ENCODE data around the gene KCNS1. TPM values are rescaled to one million over a fixed set of nuclear protein-coding genes. Genes with fewer than 3 reads are reported as not detected.

Gene KCNS1
- total RNA-seq, 4 donors from 2014 or later, result 1.0 to 5.5 (median 2.3) TPM

- 77% methylated on average over 6 of the region's 6 CpGs for WGBS
- peaks cover 23% of the 10 kb centered on the region for H3K36me3 ChIP-seq
- no peak for DNase-seq (ENCODE audit: low spot score in 2 of 2)
- peaks cover 11% of the 10 kb centered on the region for H3K4me1 ChIP-seq
- no peak overlapping the region for H3K27ac ChIP-seq
- TF ChIP-seq CTCF (IDR thresholded peaks at IDR 0.05) (no peak), POLR2A (IDR thresholded peaks at IDR 0.05) (no peak), EP300 (IDR thresholded peaks at IDR 0.05) (no peak), POLR2AphosphoS5 (IDR thresholded peaks at IDR 0.05) (no peak)
- H3K9me3 ChIP-seq, result no peaks in the 10 kb centered on the region
- H3K27me3 ChIP-seq, result no peaks in the 10 kb centered on the region
- H3K4me3 ChIP-seq, result no peak overlapping the region
These were observed 29.8 kb downstream of the KCNS1 start for GRCh38 chr20:45070932-45071632.

DNA sequence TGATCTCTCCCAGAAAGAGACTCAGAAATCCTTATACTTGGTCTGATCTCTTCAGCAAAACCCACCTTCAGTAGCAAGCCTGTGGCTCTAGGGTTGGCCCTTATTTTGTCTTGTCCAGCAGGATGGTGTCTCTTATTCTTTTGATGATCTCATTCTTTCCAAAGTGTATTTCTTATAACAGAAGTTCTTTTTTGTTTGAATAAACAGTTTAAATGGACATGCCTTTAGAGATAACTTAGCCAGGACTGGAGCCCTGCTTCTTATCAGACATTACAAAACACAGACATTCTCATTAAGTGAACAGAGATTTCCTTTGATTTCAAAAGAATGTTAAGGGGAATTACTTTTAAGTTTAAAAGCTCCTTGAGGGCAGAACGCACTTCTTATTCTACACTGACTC is 31.7 kb downstream of the KCNS1 start:
- 94% methylated on average over 1 of the region's 1 CpG for WGBS
- DNase-seq (ENCODE audit: low spot score in 2 of 2), result no peak
- Histone ChIP-seq H3K4me3 (no peak overlapping the region), H3K9me3 (no peaks in the 10 kb centered on the region), H3K27me3 (no peaks in the 10 kb centered on the region), H3K27ac (no peak overlapping the region), H3K4me1 (peaks cover 11% of the 10 kb centered on the region), H3K36me3 (peaks cover 6% of the 10 kb centered on the region)
- no peak for TF ChIP-seq POLR2A (IDR thresholded peaks at IDR 0.05)
- no peak for TF ChIP-seq EP300 (IDR thresholded peaks at IDR 0.05)
- TF ChIP-seq CTCF (IDR thresholded peaks at IDR 0.05), result no peak
- TF ChIP-seq POLR2AphosphoS5 (IDR thresholded peaks at IDR 0.05), result no peak

DNA sequence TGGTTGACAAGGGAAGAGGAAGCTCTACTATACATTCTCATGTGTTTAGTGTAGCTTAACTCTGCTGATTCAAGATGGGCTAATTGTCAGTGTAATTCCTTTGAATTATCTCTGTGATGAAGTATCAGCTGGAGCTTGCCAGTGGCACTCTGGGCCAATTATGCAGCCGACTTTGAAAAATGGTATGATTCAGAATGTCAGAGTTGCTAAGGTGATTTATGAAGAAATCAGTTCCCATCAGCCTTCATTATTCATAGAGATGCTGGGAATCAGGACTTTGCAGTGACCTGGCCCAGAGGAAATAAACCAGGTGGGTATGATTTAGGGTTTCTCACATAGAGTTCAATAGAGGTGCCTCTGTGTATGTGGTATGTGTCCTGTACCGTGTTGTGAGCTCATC is 33.4 kb downstream of the KCNS1 start:
- WGBS, result 53% methylated on average over 2 of the region's 2 CpGs
- peak overlapping the region; percentile 28 for H3K27ac ChIP-seq

GRCh38 chr20:45067087-45067486 is 33.8 kb downstream of the KCNS1 start:
- no peak overlapping the region for H3K4me3 ChIP-seq
- H3K36me3 ChIP-seq, result no peaks in the 10 kb centered on the region
- TF ChIP-seq CTCF (IDR thresholded peaks at IDR 0.05), result no peak
- TF ChIP-seq EP300 (IDR thresholded peaks at IDR 0.05), result no peak
- TF ChIP-seq POLR2AphosphoS5 (IDR thresholded peaks at IDR 0.05), result no peak
- TF ChIP-seq POLR2A (IDR thresholded peaks at IDR 0.05), result no peak
- no peaks in the 10 kb centered on the region for H3K9me3 ChIP-seq
- peaks cover 11% of the 10 kb centered on the region for H3K4me1 ChIP-seq
- peak overlapping the region; percentile 28 for H3K27ac ChIP-seq
- WGBS, result 68% methylated on average over 4 of the region's 4 CpGs
- no peak for DNase-seq (ENCODE audit: low spot score in 2 of 2)
- no peaks in the 10 kb centered on the region for H3K27me3 ChIP-seq

More for the DNA sequence above, 33.4 kb downstream of the KCNS1 start:
- Histone ChIP-seq H3K36me3 (no peaks in the 10 kb centered on the region), H3K9me3 (no peaks in the 10 kb centered on the region), H3K4me1 (peaks cover 11% of the 10 kb centered on the region), H3K27me3 (no peaks in the 10 kb centered on the region), H3K4me3 (no peak overlapping the region)
- no peak for DNase-seq (ENCODE audit: low spot score in 2 of 2)
- no peak for TF ChIP-seq POLR2AphosphoS5 (IDR thresholded peaks at IDR 0.05)
- no peak for TF ChIP-seq CTCF (IDR thresholded peaks at IDR 0.05)
- TF ChIP-seq POLR2A (IDR thresholded peaks at IDR 0.05), result no peak
- TF ChIP-seq EP300 (IDR thresholded peaks at IDR 0.05), result no peak

GRCh38 chr20:45066372-45066771 is 34.6 kb downstream of the KCNS1 start:
- Histone ChIP-seq H3K4me1 (peaks cover 11% of the 10 kb centered on the region), H3K9me3 (no peaks in the 10 kb centered on the region), H3K27ac (no peak overlapping the region), H3K36me3 (no peaks in the 10 kb centered on the region), H3K4me3 (no peak overlapping the region), H3K27me3 (no peaks in the 10 kb centered on the region)
- no peak for DNase-seq (ENCODE audit: low spot score in 2 of 2)
- no peak for TF ChIP-seq POLR2AphosphoS5 (IDR thresholded peaks at IDR 0.05)
- no peak for TF ChIP-seq CTCF (IDR thresholded peaks at IDR 0.05)
- no peak for TF ChIP-seq POLR2A (IDR thresholded peaks at IDR 0.05)
- no peak for TF ChIP-seq EP300 (IDR thresholded peaks at IDR 0.05)
- 88% methylated on average over 7 of the region's 7 CpGs for WGBS

Measured in suprapubic skin (tissue), 4 donors.